ENCODE data around the gene ZNF483.

DNA sequence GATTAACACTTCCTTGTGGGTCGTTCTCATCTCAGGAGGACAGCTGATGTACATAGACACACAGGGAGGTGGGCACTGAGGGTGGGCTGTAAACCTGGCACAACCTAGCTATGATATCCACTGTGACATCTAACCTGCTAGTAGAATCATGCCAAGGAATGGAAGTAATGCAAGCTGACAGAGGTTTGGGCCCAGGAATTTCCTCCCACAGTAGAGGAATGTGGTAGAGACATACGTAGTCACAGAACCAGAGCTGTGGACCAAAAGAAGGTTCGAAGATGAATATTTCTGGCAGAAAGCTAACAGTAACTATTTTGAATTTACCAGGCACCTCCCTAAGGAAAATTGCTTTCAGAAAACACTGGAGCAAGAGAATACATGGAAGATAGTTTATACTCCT is 90.9 kb downstream of the ZNF483 start:
- TF ChIP-seq GATA2 (IDR thresholded peaks at IDR 0.05; ENCODE audit: low read depth, low read length), result no peak
- no peak for TF ChIP-seq GATA3 (IDR thresholded peaks at IDR 0.05; ENCODE audit: low read depth, low read length)
